Measurements from ENCODE around the gene PIGM.

Gene PIGM

DNA sequence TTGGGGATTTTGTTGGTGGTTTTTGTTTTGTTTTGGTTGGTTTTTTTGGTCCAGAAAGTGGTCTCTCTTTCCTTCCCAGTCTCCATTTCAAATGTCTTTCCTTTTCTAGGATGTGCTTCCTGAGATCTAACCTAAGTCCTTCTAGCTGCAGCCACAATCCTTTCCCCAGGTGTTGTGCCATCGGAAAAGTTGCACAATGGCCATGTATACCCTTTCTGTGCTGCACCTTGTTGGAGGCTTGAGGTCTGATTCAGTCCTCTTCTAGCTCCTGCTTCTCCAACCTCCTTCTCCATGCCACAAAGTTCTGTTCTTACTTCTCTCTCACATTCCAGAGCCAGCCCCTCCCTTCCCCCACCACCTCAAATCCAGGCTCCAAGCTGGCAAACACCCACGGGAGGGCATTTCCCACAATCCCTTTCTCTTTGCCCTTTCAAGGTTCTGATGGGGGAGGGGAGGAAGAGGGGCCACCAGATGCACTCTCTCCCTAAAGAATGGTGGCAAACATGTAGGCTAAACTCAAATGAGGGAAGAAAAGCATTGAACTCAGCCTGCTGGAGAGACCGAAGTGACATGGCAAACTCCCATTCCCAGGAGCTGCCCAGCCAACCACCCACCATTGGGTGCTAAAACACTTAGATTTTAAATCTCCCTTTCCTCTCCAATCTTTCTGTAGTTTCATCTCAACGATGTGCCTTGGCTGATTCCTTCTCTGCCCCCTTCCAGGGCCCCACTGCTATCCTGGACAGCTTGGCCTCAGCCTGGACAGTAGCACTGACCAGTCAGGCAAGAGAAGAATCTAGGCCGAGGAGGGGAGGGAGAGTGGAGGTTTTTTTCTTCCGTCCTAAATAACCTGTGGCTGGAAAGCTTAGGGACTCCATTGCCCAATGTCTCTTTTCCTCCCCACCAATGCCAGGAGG lies 35.3 kb upstream of the PIGM start:
- Histone ChIP-seq H3K4me3 (replicated peaks; ENCODE audit: insufficient read depth, low read length) (no peak overlapping the region), H3K27me3 (ENCODE audit: insufficient read depth, poor library complexity, severe bottlenecking) (peaks cover 27% of the 10 kb centered on the region), H3K27ac (replicated peaks) (no peak overlapping the region)
- TF ChIP-seq, protein P1, sequence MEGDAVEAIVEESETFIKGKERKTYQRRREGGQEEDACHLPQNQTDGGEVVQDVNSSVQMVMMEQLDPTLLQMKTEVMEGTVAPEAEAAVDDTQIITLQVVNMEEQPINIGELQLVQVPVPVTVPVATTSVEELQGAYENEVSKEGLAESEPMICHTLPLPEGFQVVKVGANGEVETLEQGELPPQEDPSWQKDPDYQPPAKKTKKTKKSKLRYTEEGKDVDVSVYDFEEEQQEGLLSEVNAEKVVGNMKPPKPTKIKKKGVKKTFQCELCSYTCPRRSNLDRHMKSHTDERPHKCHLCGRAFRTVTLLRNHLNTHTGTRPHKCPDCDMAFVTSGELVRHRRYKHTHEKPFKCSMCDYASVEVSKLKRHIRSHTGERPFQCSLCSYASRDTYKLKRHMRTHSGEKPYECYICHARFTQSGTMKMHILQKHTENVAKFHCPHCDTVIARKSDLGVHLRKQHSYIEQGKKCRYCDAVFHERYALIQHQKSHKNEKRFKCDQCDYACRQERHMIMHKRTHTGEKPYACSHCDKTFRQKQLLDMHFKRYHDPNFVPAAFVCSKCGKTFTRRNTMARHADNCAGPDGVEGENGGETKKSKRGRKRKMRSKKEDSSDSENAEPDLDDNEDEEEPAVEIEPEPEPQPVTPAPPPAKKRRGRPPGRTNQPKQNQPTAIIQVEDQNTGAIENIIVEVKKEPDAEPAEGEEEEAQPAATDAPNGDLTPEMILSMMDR (IDR thresholded peaks at IDR 0.05; ENCODE audit: insufficient read depth, low read length), result no peak
- no peak for TF ChIP-seq SPI1 (IDR thresholded peaks at IDR 0.05; ENCODE audit: borderline replicate concordance, low read depth)
- TF ChIP-seq, protein P2, sequence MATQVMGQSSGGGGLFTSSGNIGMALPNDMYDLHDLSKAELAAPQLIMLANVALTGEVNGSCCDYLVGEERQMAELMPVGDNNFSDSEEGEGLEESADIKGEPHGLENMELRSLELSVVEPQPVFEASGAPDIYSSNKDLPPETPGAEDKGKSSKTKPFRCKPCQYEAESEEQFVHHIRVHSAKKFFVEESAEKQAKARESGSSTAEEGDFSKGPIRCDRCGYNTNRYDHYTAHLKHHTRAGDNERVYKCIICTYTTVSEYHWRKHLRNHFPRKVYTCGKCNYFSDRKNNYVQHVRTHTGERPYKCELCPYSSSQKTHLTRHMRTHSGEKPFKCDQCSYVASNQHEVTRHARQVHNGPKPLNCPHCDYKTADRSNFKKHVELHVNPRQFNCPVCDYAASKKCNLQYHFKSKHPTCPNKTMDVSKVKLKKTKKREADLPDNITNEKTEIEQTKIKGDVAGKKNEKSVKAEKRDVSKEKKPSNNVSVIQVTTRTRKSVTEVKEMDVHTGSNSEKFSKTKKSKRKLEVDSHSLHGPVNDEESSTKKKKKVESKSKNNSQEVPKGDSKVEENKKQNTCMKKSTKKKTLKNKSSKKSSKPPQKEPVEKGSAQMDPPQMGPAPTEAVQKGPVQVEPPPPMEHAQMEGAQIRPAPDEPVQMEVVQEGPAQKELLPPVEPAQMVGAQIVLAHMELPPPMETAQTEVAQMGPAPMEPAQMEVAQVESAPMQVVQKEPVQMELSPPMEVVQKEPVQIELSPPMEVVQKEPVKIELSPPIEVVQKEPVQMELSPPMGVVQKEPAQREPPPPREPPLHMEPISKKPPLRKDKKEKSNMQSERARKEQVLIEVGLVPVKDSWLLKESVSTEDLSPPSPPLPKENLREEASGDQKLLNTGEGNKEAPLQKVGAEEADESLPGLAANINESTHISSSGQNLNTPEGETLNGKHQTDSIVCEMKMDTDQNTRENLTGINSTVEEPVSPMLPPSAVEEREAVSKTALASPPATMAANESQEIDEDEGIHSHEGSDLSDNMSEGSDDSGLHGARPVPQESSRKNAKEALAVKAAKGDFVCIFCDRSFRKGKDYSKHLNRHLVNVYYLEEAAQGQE (IDR thresholded peaks at IDR 0.05; ENCODE audit: insufficient replicate concordance, low read depth), result no peak
- TF ChIP-seq GABPA (IDR thresholded peaks at IDR 0.05; ENCODE audit: low read depth), result no peak
- no peak for DNase-seq (ENCODE audit: low read depth in 1 of 2, low spot score in 1 of 2)

DNA sequence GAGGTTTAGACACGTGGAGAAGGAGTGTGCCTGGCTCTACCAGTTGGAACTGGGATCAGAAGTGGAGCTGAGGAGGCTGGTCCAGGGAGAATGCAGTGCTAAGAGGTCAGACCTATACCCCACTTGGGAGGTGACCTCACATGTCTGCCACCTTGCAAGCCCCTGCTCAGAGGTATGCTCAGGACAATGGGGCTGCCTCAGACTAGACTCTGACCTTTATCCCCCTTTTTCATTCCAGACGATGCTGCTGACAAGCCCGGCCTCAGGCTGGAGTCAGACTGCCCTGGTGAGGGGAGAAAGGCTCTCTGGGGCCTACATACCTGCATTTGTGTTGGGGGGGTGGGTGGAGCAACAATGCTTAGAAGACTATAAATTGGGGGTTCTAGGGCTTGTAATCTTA lies 33.0 kb upstream of the PIGM start:
- peaks cover 11% of the 10 kb centered on the region for H3K27me3 ChIP-seq (ENCODE audit: insufficient read depth, poor library complexity, severe bottlenecking)
- no peak for TF ChIP-seq SPI1 (IDR thresholded peaks at IDR 0.05; ENCODE audit: borderline replicate concordance, low read depth)
- TF ChIP-seq GABPA (IDR thresholded peaks at IDR 0.05; ENCODE audit: low read depth), result no peak
- TF ChIP-seq, protein P1 (IDR thresholded peaks at IDR 0.05; ENCODE audit: insufficient read depth, low read length), result no peak
- TF ChIP-seq POLR2AphosphoS5 (IDR thresholded peaks at IDR 0.05; ENCODE audit: low read depth), result no peak
- TF ChIP-seq, protein P2 (IDR thresholded peaks at IDR 0.05; ENCODE audit: insufficient replicate concordance, low read depth), result no peak
- H3K4me3 ChIP-seq (replicated peaks; ENCODE audit: insufficient read depth, low read length), result no peak overlapping the region
- H3K27ac ChIP-seq (replicated peaks), result no peak overlapping the region
- DNase-seq (ENCODE audit: low read depth in 1 of 2, low spot score in 1 of 2), result no peak

DNA sequence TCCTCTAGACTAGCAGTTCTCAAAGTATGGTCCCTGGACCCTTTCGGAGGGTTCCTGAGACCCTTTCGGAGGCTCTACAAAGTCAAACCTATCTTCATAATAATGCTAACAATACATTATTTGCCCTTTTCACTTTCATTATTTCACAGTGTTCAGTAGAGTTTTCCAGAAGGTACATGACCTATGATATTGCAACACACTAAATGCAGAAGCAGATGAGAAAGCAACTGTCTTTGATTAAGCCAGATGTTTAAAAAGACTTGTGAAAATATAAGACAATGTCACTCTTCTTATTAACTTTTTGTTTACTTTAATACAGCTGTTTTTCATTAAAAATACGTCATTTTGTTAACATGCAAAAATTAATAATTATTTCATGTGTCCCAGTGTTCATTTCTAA lies 32.4 kb upstream of the PIGM start:
- TF ChIP-seq POLR2AphosphoS5 (IDR thresholded peaks at IDR 0.05; ENCODE audit: low read depth) (no peak), SPI1 (IDR thresholded peaks at IDR 0.05; ENCODE audit: borderline replicate concordance, low read depth) (no peak)
- no peak for DNase-seq (ENCODE audit: low read depth in 1 of 2, low spot score in 1 of 2)
- H3K27me3 ChIP-seq (ENCODE audit: insufficient read depth, poor library complexity, severe bottlenecking), result peaks cover 5% of the 10 kb centered on the region
- no peak overlapping the region for H3K4me3 ChIP-seq (replicated peaks; ENCODE audit: insufficient read depth, low read length)
- no peak overlapping the region for H3K27ac ChIP-seq (replicated peaks)

DNA sequence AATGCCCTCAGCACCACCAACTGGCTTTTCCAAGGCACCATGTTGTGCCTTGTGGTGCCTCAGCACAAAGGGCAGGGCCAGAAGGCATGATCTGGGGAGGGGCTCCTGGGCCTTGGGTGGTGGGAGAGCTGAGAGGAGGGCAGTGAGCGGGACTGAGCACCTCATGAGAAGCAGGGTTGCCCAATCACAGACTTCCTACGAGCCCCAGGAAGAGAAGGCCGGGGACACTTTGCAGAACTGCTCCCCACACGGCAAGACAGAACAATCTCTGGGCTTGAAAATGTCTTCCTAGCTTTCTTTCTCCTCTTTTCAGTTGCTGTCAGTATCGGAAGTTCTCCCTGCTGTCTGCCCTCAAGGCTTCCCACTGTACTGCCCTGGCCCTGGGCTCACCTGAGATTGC lies 31.4 kb upstream of the PIGM start:
- no peak overlapping the region for H3K27ac ChIP-seq (replicated peaks)
- H3K4me3 ChIP-seq (replicated peaks; ENCODE audit: insufficient read depth, low read length), result no peak overlapping the region
- no peak for DNase-seq (ENCODE audit: low read depth in 1 of 2, low spot score in 1 of 2)
- H3K27me3 ChIP-seq (ENCODE audit: insufficient read depth, poor library complexity, severe bottlenecking), result peaks cover 4% of the 10 kb centered on the region
- TF ChIP-seq SPI1 (IDR thresholded peaks at IDR 0.05; ENCODE audit: borderline replicate concordance, low read depth) (no peak), POLR2AphosphoS5 (IDR thresholded peaks at IDR 0.05; ENCODE audit: low read depth) (no peak), GABPA (IDR thresholded peaks at IDR 0.05; ENCODE audit: low read depth) (no peak)
- TF ChIP-seq, protein P2 (IDR thresholded peaks at IDR 0.05; ENCODE audit: insufficient replicate concordance, low read depth), result no peak
- TF ChIP-seq, protein P1 (IDR thresholded peaks at IDR 0.05; ENCODE audit: insufficient read depth, low read length), result no peak
